UCSD-AML1 (cell line): ENCODE results near the gene TP53RK.

ENCODE experiments used
- DNase-seq: peaks from one replicate; lab custom pipeline; 2025; ENCODE audit not compliant: unreplicated experiment; lab: John Stamatoyannopoulos, UW

TP53RK gene

GRCh38 chr20:46708172-46708860 is 19.1 kb upstream of the TP53RK start:
- DNase-seq = no peak

GRCh38 chr20:46706242-46706641 is 17.0 kb upstream of the TP53RK start:
- DNase-seq = no peak

GRCh38 chr20:46705378-46705729 is 16.1 kb upstream of the TP53RK start:
- no peak for DNase-seq

DNA sequence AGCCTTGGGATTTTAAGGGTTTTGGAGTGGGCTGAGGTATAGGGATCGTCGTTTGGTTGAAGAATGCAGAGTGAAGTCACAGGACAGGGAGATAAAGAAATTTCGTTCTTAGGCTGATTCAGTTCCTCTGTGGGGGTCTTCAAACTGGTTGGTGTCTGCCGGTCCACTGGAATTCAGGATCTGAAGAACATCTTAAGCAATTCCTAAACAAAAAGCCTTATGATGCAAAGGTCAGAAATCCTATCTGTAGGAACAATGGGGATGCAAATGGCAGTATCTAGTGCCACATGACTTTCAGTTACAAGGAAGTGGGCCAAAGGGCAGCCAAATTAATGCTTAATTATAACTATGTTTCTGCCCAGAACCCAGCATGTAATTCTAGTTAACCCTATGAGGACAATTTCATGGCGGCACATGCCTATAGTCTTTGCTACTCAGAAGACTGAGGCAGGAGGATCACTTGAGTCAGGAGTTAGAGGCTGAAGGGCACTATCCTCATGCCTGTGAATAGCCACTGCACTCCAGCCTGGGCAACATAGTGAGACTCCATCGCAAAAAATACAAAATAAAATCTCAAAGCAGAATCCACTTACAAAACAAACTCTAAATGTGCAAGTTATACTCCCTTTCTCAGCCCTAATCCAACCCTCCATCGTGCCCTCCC is 15.6 kb upstream of the TP53RK start:
- no peak for DNase-seq

DNA sequence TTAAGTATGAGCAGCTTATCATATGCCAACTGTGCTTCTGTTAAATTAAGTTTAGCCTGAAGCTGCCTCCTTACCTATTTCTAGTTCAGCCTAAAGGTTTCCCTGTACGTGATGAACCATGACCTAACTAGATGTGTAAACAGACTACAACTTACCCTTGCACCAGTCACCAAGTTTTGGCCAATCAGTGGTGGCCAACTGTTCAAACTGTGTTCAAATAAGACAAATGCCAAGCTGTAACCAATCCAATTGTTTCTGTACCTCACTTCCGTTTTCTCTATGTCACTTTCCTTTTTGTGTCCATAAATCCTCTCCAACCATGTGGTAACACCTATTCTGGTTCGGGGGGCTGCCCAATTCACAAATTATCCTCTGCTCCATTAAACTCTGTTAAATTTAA is 14.2 kb upstream of the TP53RK start:
- no peak for DNase-seq

DNA sequence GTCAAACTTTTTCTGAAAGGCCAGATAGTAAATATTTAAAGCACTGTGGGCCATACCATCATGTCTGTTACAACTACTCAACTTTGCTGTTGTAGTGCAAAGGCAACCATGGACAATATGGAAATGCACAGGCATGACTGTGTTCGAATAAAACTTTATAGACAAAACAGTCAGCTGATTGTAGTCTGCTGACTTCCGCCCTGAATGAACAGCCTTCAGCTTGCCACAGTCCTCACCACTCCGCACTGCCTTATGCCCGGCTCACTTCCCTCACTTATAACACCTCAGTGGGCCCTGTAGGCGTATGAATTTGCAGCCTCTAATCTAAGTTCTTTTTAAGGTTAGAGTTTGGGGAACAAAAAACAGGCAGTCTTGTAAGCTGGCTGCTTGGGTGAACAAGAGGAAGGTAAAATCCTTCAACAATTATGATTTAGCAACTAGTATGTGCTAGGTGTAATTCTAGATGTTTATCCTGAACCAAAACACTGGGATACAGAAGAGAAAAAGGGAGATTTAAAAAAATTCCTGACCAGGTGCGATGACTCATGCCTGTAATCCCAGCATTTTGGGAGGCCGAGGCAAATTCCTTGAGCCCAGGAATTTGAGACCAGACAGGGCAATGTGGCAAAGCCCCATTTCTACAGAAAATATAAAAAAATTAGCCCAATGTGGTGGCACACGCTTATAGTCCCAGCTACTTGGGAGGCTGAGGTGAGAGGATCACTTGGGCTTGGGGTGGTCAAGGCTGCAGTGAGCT is 13.4 kb upstream of the TP53RK start:
- DNase-seq = no peak

DNA sequence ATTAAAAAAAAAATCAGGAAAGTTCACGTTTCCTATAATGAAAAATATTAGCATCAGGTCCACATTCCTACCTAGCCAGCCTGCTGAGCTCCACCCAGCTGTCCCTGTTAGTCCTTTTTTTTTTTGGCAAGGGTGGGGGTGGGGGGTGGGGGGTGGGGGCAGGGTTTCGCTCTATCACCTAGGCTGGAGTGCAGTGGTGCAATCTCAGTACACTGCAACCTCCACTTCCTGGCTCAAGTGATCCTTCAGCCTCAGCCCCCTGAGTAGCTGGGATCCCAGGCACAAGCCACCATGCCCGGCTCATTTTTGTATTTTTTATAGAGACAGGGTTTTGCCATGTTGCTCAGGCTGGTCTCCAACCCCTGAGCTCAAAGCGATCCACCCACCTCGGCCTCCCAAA is 12.7 kb upstream of the TP53RK start:
- no peak for DNase-seq

DNA sequence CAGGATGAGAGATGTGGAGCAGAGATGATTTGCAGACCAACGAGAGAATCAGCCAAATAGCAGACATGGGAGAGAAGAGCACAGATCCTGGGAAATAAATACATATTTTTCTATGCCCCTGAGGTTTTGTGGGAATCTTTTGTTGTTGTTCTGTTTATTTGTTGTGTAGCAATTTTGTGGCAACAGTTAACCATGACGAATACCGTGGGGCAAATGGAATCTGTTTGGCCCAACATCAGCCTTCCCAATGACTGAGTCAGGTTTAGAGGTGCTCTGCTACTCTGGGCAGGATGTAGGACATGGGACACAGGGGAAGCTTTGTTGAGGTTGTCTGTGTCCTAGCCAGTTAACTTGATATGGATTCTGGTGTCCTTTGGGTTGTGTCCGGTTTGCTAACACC is 12.3 kb upstream of the TP53RK start:
- DNase-seq = no peak

DNA sequence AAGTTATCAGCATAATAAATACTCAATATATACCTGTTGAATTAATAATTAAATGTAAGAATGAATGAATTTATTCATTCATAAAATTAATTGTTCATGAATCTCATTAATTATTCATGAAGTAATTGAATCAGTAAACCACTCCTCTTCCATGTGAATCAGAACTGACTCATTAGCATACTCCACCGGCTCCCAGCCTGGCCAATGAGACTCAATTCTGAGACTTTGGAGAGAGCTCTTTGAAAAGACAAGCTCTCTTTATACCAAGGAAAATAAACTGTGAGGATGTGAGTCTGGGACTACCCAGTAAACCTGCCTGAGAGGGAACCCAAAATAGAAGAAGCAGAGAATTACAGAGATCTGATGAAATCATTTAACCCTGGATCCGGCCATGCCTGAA is 11.8 kb upstream of the TP53RK start:
- DNase-seq = no peak

DNA sequence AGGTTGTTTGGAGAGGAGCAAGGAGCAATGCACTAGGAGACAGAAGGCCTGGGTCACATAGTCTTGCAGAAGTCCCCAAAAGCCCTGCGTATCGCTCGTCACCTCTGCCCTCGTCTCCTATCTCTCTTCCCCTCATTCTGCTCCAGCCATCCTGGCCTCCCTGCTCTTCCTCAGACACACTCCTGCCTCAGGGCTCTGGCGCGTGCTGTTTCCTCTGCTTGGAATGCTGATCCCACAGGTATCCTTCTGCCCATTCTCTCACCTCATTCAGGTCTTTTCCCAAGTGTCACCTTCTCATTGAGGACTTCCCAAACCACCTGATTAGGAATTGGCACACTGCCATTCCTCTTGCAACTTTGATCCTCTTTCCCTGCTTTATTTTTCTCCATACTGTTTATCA is 11.2 kb upstream of the TP53RK start:
- no peak for DNase-seq

- DNase-seq = no peak
These were observed 10.6 kb upstream of the TP53RK start for GRCh38 chr20:46699651-46700359.

DNA sequence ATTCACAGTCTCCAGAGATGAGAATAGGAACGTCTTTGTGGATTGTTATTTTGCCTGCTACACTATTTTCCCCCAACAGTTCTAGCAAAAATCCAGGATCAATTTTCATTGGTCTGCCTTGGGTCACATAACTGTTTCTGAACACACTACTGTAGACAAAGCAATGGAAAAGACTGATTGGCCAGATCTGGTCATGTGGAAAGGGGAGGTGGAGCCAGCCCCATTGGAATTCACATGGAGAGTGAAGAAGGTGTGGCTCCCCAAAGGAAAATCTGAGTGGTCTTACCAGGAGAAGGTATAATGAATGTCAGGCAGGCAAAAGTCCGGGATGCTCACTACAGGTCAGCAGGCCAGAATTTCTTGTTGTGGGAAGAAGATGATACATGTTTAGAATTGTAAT is 9.5 kb upstream of the TP53RK start:
- DNase-seq = no peak

DNA sequence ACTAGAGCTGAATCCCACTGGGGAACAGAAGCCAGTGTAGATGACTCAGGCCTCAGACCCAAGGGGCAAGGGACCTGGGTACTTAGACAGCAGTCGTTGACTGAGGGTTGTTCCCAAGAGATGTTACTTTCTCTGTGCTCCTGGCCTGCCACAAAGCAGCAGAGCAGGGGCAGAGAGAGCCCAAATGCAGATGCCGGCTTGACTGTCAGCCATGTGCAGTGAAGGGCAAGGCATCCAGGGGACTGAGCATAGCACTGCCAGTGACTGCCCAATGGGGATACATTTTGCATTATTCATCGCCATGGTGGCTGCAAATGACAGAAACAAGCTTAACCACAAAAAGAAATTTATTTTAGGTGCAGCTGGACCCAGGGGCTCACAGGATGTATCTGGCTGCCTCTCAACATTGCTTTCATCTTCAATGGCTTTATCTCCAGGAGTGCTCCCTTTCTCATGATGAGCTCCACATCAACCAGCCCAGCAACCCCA is 7.6 kb upstream of the TP53RK start:
- DNase-seq = no peak

- DNase-seq = no peak
These were observed 6.6 kb upstream of the TP53RK start for GRCh38 chr20:46695892-46696291.

DNA sequence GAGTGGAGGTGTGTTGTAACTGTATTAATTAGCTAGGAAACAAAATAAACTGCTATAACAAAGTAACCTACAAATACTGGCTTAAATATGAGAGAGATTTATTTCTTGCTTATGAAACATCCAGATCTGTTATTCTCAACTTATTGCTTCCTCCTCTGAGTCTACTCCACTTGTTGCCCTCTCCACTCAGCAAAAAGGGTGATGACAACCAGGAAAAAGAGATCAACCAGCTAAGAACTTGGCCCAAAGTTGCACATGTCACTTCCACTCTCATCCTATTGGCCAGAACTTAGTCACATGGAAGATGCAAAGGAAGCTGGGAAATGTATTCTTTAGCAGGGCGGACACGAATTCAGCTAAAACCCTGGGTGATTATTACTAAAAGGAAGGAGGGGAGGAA is 5.2 kb upstream of the TP53RK start:
- no peak for DNase-seq

DNA sequence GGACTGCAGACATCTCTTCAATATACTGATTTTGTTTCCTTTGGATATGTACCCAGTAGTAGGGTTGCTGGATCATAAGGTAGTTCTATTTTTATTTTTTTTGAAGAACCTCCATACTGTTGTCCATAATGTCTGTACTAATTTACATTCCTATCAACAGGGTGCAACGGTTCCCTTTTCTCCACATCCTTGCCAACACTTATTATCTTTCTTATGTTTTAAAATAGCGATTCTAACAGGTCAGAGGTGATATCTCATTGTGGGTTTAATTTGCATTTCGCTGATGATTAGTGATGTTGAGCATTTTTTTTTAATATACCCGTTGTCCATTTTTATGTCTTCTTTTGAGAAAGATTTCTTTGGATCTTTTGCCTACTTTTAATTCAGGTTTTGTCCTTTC is 2.0 kb upstream of the TP53RK start:
- no peak for DNase-seq

GRCh38 chr20:46690219-46691106 is 1.2 kb upstream of the TP53RK start:
- DNase-seq = no peak

DNA sequence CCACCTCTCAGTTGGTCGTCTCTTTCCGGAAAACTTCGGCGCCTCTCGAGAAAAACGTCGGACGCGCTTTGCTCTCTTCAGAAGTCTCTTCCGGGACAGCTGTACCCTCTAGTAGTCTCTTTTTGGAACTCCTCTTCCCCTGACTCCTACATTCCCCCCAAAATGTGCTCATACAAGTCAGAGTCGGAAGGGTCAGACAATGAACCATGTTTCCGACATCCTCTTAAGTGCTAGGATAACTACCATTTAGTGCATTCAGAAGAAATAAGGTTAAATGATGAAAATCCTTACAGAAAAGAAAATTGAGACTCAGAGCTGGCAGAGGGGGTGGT is 476 bp upstream of the TP53RK start:
- DNase-seq = no peak

GRCh38 chr20:46688151-46689081 is 828 bp downstream of the TP53RK start:
- no peak for DNase-seq
